HepG2 (cell line): ENCODE results near the gene CDCP1.

Experiments used
- ATF3 ChIP-seq: sonication (generic); formaldehyde crosslinking; IDR thresholded peaks from 2 replicates; pipeline ENCODE4 v1.4.0; 2020; ENCODE audit warnings: missing genetic modification reagents
- HDAC2 ChIP-seq: sonication (generic); formaldehyde crosslinking; IDR thresholded peaks from 2 replicates; pipeline ENCODE4 v1.4.0; 2020; ENCODE audit warnings: missing genetic modification reagents
- HNF4A ChIP-seq: sonication (generic); formaldehyde crosslinking; IDR thresholded peaks from 2 replicates; pipeline ENCODE4 v1.4.0; 2020; ENCODE audit warnings: missing genetic modification reagents
- KLF16 ChIP-seq, 2 experiments: sonication (generic) in 1 of 2; formaldehyde crosslinking in 1 of 2; IDR thresholded peaks; 2 replicates each; pipeline versions ENCODE4 v1.6.1 to v1.8.0; 2016 to 2023; ENCODE audit warnings: missing genetic modification reagents in 2 of 2, missing compliant biosample characterization in 1 of 2
- PHB2 ChIP-seq: fragments of 450-650 bp; IDR thresholded peaks from 2 replicates; pipeline ENCODE4 v1.6.1; 2018; ENCODE audit not compliant: partially characterized antibody
- POLR2A ChIP-seq, 2 experiments: IDR thresholded peaks; 2 replicates each; pipeline ENCODE4 v1.6.1; 2011; ENCODE audit warnings: low read depth in 2 of 2, low read length in 2 of 2, mild to moderate bottlenecking in 1 of 2, moderate library complexity in 1 of 2; ENCODE audit not compliant: insufficient read depth in 1 of 2
- TP53 ChIP-seq: sonication (generic); formaldehyde crosslinking; conservative IDR thresholded peaks from 2 replicates; pipeline ENCODE4 v1.4.0; 2020; ENCODE audit warnings: missing genetic modification reagents
- ZBTB1 ChIP-seq: sonication (generic); formaldehyde crosslinking; IDR thresholded peaks from 2 replicates; pipeline ENCODE4 v1.4.0; 2020; ENCODE audit warnings: missing genetic modification reagents, borderline replicate concordance

GRCh38 chr3:45042162-45042561 lies 104.0 kb downstream of the CDCP1 start:
- TF ChIP-seq HNF4A (CRISPR knock-in tag): no peak
- TF ChIP-seq ATF3 (CRISPR knock-in tag): no peak
- no peak for TF ChIP-seq TP53 (CRISPR knock-in tag)
- no peak for TF ChIP-seq POLR2A (IDR thresholded peaks at IDR 0.05; ENCODE audit: insufficient read depth in 1 of 2, low read depth in 2 of 2, low read length in 2 of 2)
- no peak for TF ChIP-seq KLF16 (CRISPR knock-in tag; IDR thresholded peaks at IDR 0.05)
- no peak for TF ChIP-seq HDAC2 (CRISPR knock-in tag)
- no peak for TF ChIP-seq PHB2
- TF ChIP-seq ZBTB1 (CRISPR knock-in tag): no peak
